Measurements from ENCODE around the gene NCR1.
"Not testable (repeated sequence)": the region's sequence is repeated elsewhere in the genome, so short reads cannot be mapped to it uniquely, and the experiment has no call there.

Gene NCR1

GRCh38 chr19:54921082-54921481, 15.1 kb downstream of the NCR1 start:
- H3K27ac Mint-ChIP-seq = no peak overlapping the region
- H3K36me3 Mint-ChIP-seq (ENCODE audit: insufficient read depth) = no peaks in the 10 kb centered on the region
- peaks cover 4 to 5% of the 10 kb centered on the region in 2 donors for H3K4me1 Mint-ChIP-seq (ENCODE audit: low read depth in 2 of 2)
- DNase-seq = no peak
- H3K27me3 Mint-ChIP-seq = peaks cover 0 to 19% of the 10 kb centered on the region in 2 donors
- no peak for ATAC-seq (replicated peaks)
- H3K9me3 Mint-ChIP-seq = no peaks in the 10 kb centered on the region
- H3K4me3 Mint-ChIP-seq = no peak overlapping the region

DNA sequence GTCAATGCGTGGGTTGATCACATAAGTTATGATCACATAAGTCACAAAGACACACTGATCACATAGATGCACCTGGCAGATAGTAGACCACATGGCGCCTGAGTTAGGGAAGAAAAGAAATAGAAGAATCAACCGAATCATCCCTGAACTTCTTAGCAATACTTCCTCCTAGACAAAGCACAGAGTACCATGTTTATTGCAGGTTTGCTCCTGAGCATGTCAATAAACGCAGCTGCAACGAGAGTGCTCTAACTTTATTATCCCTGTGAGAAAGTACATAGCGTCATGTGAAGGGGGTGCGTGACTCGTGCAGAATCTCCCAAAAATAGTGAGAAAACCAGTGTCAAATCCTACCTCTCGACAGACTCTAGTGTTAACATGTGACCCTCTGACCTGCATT, 17.3 kb downstream of the NCR1 start:
- no peak for DNase-seq
- Mint-ChIP-seq H3K27ac (no peak overlapping the region), H3K4me1 (ENCODE audit: low read depth in 2 of 2) (peaks cover 4 to 5% of the 10 kb centered on the region in 2 donors), H3K36me3 (ENCODE audit: insufficient read depth) (no peaks in the 10 kb centered on the region), H3K9me3 (peaks cover 0 to 1% of the 10 kb centered on the region in 2 donors), H3K4me3 (no peak overlapping the region), H3K27me3 (peaks cover 0 to 10% of the 10 kb centered on the region in 2 donors)
- no peak for ATAC-seq (replicated peaks)

GRCh38 chr19:54928299-54928698, 22.4 kb downstream of the NCR1 start:
- DNase-seq = no peak
- Mint-ChIP-seq H3K9me3 (peaks cover 3 to 6% of the 10 kb centered on the region in 2 donors), H3K27me3 (no peaks in the 10 kb centered on the region), H3K4me3 (no peak overlapping the region), H3K27ac (no peak overlapping the region), H3K36me3 (ENCODE audit: insufficient read depth) (no peaks in the 10 kb centered on the region), H3K4me1 (ENCODE audit: low read depth in 2 of 2) (no peaks in the 10 kb centered on the region)
- no peak for ATAC-seq (replicated peaks)

DNA sequence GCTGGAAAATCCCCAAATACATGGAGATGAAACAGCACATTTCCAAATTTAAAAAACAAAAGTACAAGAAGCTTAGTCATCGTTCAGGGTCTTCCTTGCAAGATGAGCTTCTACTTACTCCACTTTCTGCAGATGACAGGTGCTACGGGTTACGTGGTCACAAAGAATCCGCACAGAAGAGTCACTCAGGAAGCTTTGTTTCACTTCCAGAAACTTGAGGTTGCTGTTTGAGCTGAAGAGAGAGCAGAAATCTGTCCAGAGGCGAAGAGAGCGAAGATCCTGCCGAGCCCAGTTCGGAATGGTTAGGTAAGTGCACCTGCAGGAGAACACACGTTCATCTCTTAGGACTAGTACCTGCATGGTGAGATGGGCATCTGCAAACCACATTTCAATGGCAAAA, 32.0 kb downstream of the NCR1 start:
- ATAC-seq (replicated peaks) (no peak), DNase-seq (no peak)
- no peak overlapping the region for H3K27ac Mint-ChIP-seq
- H3K4me3 Mint-ChIP-seq = no peak overlapping the region
- no peaks in the 10 kb centered on the region for H3K9me3 Mint-ChIP-seq
- H3K27me3 Mint-ChIP-seq = peaks cover 0 to 9% of the 10 kb centered on the region in 2 donors
- peaks cover 0 to 6% of the 10 kb centered on the region in 2 donors for H3K4me1 Mint-ChIP-seq (ENCODE audit: low read depth in 2 of 2)
- no peaks in the 10 kb centered on the region for H3K36me3 Mint-ChIP-seq (ENCODE audit: insufficient read depth)

DNA sequence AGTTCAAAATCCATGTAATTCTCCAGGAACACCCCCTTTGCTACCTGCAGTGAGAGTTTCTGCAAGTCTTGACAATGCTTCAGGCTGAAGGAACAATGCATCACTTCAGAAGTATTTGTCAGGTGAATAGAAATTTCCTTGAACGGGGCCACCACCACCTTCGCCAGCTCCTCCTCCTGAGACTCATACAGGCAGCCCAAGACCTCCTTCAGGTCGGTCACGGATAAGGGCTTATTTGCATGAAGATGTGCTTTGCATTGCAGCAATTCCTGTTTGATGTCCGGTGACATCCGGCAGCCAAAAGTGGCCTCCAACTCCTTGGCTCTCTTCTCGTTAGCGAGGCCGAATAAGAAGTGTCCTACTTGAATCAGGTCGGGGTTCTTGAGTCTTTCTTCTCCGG, 33.0 kb downstream of the NCR1 start:
- no peaks in the 10 kb centered on the region for H3K9me3 Mint-ChIP-seq
- H3K4me3 Mint-ChIP-seq = no peak overlapping the region
- ATAC-seq (replicated peaks) (no peak), DNase-seq (no peak)
- no peak overlapping the region for H3K27ac Mint-ChIP-seq
- peaks cover 0 to 9% of the 10 kb centered on the region in 2 donors for H3K27me3 Mint-ChIP-seq
- no peaks in the 10 kb centered on the region for H3K36me3 Mint-ChIP-seq (ENCODE audit: insufficient read depth)
- H3K4me1 Mint-ChIP-seq (ENCODE audit: low read depth in 2 of 2) = peaks cover 0 to 6% of the 10 kb centered on the region in 2 donors

GRCh38 chr19:54939538-54939937, 33.6 kb downstream of the NCR1 start:
- not testable (repeated sequence) for H3K27me3 Mint-ChIP-seq; H3K4me3 Mint-ChIP-seq; DNase-seq; H3K27ac Mint-ChIP-seq; ATAC-seq (replicated peaks); H3K36me3 Mint-ChIP-seq (ENCODE audit: insufficient read depth); H3K4me1 Mint-ChIP-seq (ENCODE audit: low read depth in 2 of 2); H3K9me3 Mint-ChIP-seq

- H3K9me3 Mint-ChIP-seq; H3K4me1 Mint-ChIP-seq (ENCODE audit: low read depth in 2 of 2); H3K36me3 Mint-ChIP-seq (ENCODE audit: insufficient read depth); H3K27ac Mint-ChIP-seq; H3K27me3 Mint-ChIP-seq; H3K4me3 Mint-ChIP-seq; ATAC-seq (replicated peaks); DNase-seq: not testable (repeated sequence)
These were observed 37.9 kb downstream of the NCR1 start for GRCh38 chr19:54943772-54944361.

- no peaks in the 10 kb centered on the region for H3K4me1 Mint-ChIP-seq (ENCODE audit: low read depth in 2 of 2)
- no peak within 1 kb of the TSS for H3K27ac Mint-ChIP-seq
- H3K36me3 Mint-ChIP-seq (ENCODE audit: insufficient read depth) = peaks cover 2% of the 10 kb centered on the region
- H3K27me3 Mint-ChIP-seq = no peaks in the 10 kb centered on the region
- no peak within 1 kb of the TSS for H3K4me3 Mint-ChIP-seq
- no peaks in the 10 kb centered on the region for H3K9me3 Mint-ChIP-seq
- DNase-seq (no peak), ATAC-seq (replicated peaks) (no peak)
These were observed 41.4 kb downstream of the NCR1 start, which contains the start of gene NLRP7 for GRCh38 chr19:54947381-54947780. Gene NLRP7 (minus strand): TSS chr19:54947530.

- H3K4me1 Mint-ChIP-seq (ENCODE audit: low read depth in 2 of 2) = no peaks in the 10 kb centered on the region
- H3K27ac Mint-ChIP-seq = no peak overlapping the region
- H3K36me3 Mint-ChIP-seq (ENCODE audit: insufficient read depth) = peaks cover under 1% of the 10 kb centered on the region
- DNase-seq (no peak), ATAC-seq (replicated peaks) (no peak)
- H3K27me3 Mint-ChIP-seq = peaks cover 0 to 11% of the 10 kb centered on the region in 2 donors
- no peak overlapping the region for H3K4me3 Mint-ChIP-seq
- no peaks in the 10 kb centered on the region for H3K9me3 Mint-ChIP-seq
These were observed 43.5 kb downstream of the NCR1 start for GRCh38 chr19:54949412-54949811.

DNA sequence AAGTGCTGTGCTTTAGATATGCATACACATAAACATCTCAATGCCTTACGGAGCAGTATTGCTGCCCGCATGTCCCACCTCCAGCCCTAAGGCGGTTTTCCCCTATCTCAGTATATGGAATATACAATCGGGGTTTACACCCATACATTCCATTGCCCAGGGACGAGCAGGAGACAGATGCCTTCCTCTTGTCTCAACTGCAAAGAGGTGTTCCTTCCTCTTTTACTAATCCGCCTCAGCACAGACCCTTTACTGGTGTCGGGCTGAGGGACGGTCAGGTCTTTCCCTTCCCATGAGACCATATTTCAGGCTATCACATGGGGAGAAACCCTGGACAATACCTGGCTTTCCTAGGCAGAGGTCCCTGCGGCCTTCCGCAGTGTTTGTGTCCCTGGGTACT, 44.6 kb downstream of the NCR1 start:
- not testable (repeated sequence) for H3K36me3 Mint-ChIP-seq (ENCODE audit: insufficient read depth); ATAC-seq (replicated peaks); H3K9me3 Mint-ChIP-seq; H3K4me3 Mint-ChIP-seq; H3K27ac Mint-ChIP-seq; H3K4me1 Mint-ChIP-seq (ENCODE audit: low read depth in 2 of 2); DNase-seq
- peaks cover 0 to 11% of the 10 kb centered on the region in 2 donors for H3K27me3 Mint-ChIP-seq

DNA sequence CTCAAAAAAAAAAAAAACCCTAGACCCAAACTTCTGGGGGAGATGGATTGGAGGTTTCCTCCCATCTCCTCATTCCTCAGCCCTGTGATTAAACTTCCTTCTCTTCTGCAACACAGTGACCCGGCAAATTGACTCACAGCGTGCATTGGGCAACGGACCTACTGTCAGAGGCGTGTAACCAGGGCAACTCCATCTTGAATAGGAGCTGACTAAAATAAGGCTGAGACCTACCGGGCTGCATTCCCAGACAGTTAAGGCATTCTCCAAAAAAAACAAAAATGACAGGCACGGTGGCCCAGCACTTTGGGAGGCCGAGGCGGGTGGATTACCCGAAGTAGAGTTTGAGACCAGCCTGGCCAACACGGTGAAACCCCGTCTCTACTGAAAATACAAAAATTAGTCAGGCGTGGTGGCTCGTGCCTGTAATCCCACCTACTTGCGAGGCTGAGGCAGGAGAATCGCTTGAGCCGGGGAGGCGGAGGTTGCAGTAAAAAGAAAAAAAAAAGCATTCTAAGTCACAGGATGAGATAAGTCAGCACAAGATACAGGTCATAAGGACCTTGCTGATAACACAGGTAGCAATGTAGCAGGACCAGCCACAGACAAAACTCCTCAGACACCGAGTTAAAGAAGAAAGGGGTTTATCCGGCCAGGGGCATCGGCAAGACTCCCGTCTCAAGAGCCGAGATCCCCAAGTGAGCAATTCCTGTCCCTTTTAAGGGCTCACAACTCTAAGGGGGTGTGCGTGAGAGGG, 46.8 kb downstream of the NCR1 start:
- Mint-ChIP-seq H3K4me3 (no peak overlapping the region), H3K27me3 (peaks cover 0 to 11% of the 10 kb centered on the region in 2 donors), H3K9me3 (no peaks in the 10 kb centered on the region), H3K27ac (no peak overlapping the region), H3K36me3 (ENCODE audit: insufficient read depth) (no peaks in the 10 kb centered on the region), H3K4me1 (ENCODE audit: low read depth in 2 of 2) (no peaks in the 10 kb centered on the region)
- ATAC-seq (replicated peaks) (no peak), DNase-seq (no peak)

GRCh38 chr19:54953345-54953713, 47.4 kb downstream of the NCR1 start:
- H3K4me1 Mint-ChIP-seq (ENCODE audit: low read depth in 2 of 2); H3K27ac Mint-ChIP-seq; H3K4me3 Mint-ChIP-seq; DNase-seq; H3K9me3 Mint-ChIP-seq; H3K36me3 Mint-ChIP-seq (ENCODE audit: insufficient read depth); ATAC-seq (replicated peaks): not testable (repeated sequence)
- H3K27me3 Mint-ChIP-seq = peaks cover 0 to 11% of the 10 kb centered on the region in 2 donors

GRCh38 chr19:54955376-54955775, 49.4 kb downstream of the NCR1 start:
- ATAC-seq (replicated peaks) (no peak), DNase-seq (no peak)
- H3K36me3 Mint-ChIP-seq (ENCODE audit: insufficient read depth) = no peaks in the 10 kb centered on the region
- peaks cover 0 to 19% of the 10 kb centered on the region in 2 donors for H3K27me3 Mint-ChIP-seq
- no peaks in the 10 kb centered on the region for H3K9me3 Mint-ChIP-seq
- H3K4me3 Mint-ChIP-seq = no peak overlapping the region
- H3K4me1 Mint-ChIP-seq (ENCODE audit: low read depth in 2 of 2) = peaks cover 1 to 6% of the 10 kb centered on the region in 2 donors
- no peak overlapping the region for H3K27ac Mint-ChIP-seq

DNA sequence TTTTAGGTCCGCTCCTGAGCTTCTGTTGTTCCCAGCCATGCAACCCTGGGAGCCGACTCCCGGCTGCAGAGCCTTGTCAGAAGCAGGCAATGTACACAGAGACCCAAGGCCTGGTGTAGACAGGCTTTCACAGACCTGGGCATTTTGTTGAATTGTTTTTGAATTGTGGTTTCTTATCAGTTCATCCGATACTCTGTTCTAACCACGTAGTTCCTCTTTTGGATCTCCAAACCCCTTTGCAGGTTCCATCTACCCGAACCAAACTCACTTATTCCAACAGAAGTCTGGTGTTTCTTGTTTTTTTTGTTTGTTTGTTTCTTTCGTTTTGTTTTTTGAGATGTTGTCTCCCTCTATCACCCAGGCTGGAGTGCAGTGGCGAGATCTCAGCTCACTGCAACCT, 53.9 kb downstream of the NCR1 start:
- Mint-ChIP-seq H3K36me3 (ENCODE audit: insufficient read depth) (no peaks in the 10 kb centered on the region), H3K27me3 (peaks cover 0 to 8% of the 10 kb centered on the region in 2 donors), H3K9me3 (no peaks in the 10 kb centered on the region), H3K4me1 (ENCODE audit: low read depth in 2 of 2) (peaks cover 1 to 6% of the 10 kb centered on the region in 2 donors), H3K4me3 (no peak overlapping the region), H3K27ac (no peak overlapping the region)
- no peak for ATAC-seq (replicated peaks)
- no peak for DNase-seq
